OCI-LY3 (cell line): Measurements from ENCODE around the gene SH3PXD2A.

Source experiments
- H2AFZ ChIP-seq: fragments of 200-600, 300-600 bp; shearing (Covaris generic); 2 replicates; pipeline ENCODE4 v1.6.0; 2014; ENCODE audit warnings: antibody characterized with exemption, low read depth, low read length
- H3K27ac ChIP-seq: fragments of 200-600, 300-600 bp; sonication (generic); 2 replicates; pipeline ENCODE4 v1.5.1; 2014; ENCODE audit warnings: mild to moderate bottlenecking, low read length, moderate library complexity, mixed read lengths
- H3K27me3 ChIP-seq: fragments of 200-600, 300-600 bp; sonication (generic); 2 replicates; pipeline ENCODE4 v1.6.1; 2014; ENCODE audit warnings: low read depth, low read length, mixed read lengths
- H3K36me3 ChIP-seq: fragments of 200-600, 300-600 bp; sonication (generic); replicated peaks from 2 replicates; pipeline ENCODE3; 2014; ENCODE audit warnings: low read depth, low read length, mixed read lengths
- H3K4me1 ChIP-seq: fragments of 300-600, 200-600 bp; sonication (generic); 2 replicates; pipeline ENCODE4 v1.6.1; 2014; ENCODE audit warnings: low read length, mixed read lengths
- H3K4me2 ChIP-seq: fragments of 200-600, 300-600 bp; sonication (generic); 2 replicates; pipeline ENCODE4 v1.6.1; 2014; ENCODE audit warnings: low read length, mixed read lengths
- H3K4me3 ChIP-seq: fragments of 300-600, 200-600 bp; sonication (generic); 2 replicates; pipeline ENCODE4 v1.5.1; 2014; ENCODE audit warnings: antibody characterized with exemption, mild to moderate bottlenecking, low read length, moderate library complexity
- H3K79me2 ChIP-seq: fragments of 300-600, 200-600 bp; shearing (Covaris generic); 2 replicates; pipeline ENCODE4 v1.6.1; 2014; ENCODE audit warnings: mild to moderate bottlenecking, low read length, mixed read lengths
- H3K9ac ChIP-seq: fragments of 300-600, 200-600 bp; shearing (Covaris generic); 2 replicates; pipeline ENCODE4 v1.6.0; 2014; ENCODE audit warnings: mild to moderate bottlenecking, low read length, moderate library complexity
- H3K9me3 ChIP-seq: fragments of 200-600, 300-600 bp; shearing (Covaris generic); 2 replicates; pipeline ENCODE4 v1.6.1; 2014; ENCODE audit warnings: low read length, mixed read lengths; ENCODE audit not compliant: insufficient read depth
- H4K20me1 ChIP-seq: fragments of 200-600, 300-600 bp; sonication (generic); 2 replicates; pipeline ENCODE4 v1.6.1; 2016; ENCODE audit warnings: low read length, mixed read lengths; ENCODE audit not compliant: insufficient read depth
- EZH2phosphoT487 ChIP-seq: fragments of 200-600 bp; shearing (Covaris generic); IDR thresholded peaks from 2 replicates; pipeline ENCODE4 v1.6.1; 2018; ENCODE audit warnings: antibody characterized with exemption, mixed run types, low read depth
- TF ChIP-seq, protein P1 (sequence below): fragments of 200-600, 300-600 bp; sonication (generic); IDR thresholded peaks from 2 replicates; pipeline ENCODE4 v1.5.1; 2014; ENCODE audit warnings: antibody characterized with exemption, low read length, low read depth

Gene SH3PXD2A

DNA sequence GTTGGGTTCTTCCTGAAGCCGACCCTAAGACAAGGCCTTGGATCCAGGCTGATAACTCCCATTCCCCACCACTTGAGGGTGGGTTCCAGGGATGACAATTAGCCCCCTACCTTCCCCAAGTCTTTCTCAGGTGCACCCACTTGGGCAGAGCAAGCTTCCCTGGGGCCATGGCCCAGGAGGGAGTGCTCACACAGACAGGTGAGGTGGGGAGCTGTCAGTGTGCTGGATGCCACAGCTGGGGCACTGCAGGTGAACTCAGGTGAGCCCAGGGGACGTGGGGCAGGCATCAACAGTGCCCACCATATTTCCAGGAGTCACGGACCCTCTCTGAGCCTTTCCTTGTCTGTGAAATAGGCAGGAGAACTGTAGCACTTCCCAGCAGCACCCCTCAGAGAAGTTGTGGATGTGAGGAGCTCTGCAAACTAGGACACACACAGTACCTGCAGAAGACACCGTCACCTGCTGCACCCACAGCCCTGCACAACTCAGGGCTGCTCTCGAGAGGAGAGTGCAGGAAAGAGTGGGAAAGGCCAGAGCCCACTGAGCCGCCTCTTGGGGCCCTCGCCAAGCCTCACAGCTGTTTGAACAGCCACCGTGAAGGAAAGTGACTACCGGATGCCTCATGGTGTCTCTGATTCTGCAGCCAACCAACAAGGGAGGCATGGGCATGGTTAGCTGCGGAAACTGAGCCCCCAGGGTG lies 17.9 kb downstream of the SH3PXD2A start:
- no peaks in the 10 kb centered on the region for H3K4me1 ChIP-seq
- H3K4me2 ChIP-seq = no peak overlapping the region
- no peaks in the 10 kb centered on the region for H3K79me2 ChIP-seq

DNA sequence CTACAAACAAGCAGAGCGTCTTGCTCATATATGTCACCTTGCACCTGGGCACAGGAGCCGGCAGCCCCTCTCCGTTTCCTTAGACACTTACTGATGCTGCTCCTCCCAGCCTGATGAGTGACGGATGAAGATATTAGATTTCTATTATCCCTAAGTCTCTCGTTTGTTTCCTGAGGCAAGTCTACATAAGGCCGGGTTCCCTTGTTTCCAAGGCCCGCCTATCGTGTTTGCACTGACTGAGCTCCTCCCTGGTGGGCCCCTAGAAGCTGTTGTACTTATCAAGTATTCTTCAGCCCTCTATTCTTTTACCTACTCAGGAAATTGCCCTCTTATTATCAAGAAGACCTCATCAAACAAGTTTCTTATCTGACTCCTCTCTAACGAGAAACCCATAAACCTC lies 18.5 kb downstream of the SH3PXD2A start:
- no peaks in the 10 kb centered on the region for H3K79me2 ChIP-seq
- TF ChIP-seq, protein P1, sequence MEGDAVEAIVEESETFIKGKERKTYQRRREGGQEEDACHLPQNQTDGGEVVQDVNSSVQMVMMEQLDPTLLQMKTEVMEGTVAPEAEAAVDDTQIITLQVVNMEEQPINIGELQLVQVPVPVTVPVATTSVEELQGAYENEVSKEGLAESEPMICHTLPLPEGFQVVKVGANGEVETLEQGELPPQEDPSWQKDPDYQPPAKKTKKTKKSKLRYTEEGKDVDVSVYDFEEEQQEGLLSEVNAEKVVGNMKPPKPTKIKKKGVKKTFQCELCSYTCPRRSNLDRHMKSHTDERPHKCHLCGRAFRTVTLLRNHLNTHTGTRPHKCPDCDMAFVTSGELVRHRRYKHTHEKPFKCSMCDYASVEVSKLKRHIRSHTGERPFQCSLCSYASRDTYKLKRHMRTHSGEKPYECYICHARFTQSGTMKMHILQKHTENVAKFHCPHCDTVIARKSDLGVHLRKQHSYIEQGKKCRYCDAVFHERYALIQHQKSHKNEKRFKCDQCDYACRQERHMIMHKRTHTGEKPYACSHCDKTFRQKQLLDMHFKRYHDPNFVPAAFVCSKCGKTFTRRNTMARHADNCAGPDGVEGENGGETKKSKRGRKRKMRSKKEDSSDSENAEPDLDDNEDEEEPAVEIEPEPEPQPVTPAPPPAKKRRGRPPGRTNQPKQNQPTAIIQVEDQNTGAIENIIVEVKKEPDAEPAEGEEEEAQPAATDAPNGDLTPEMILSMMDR = no peak
- TF ChIP-seq EZH2phosphoT487 = no peak

More for the DNA sequence above, 17.9 kb downstream of the SH3PXD2A start:
- Histone ChIP-seq H3K27me3 (no peaks in the 10 kb centered on the region), H3K36me3 (no peaks in the 10 kb centered on the region), H2AFZ (no peak overlapping the region), H3K9ac (no peak overlapping the region), H4K20me1 (no peaks in the 10 kb centered on the region), H3K27ac (no peak overlapping the region), H3K4me3 (no peak overlapping the region), H3K9me3 (no peaks in the 10 kb centered on the region)
- TF ChIP-seq, protein P1 = no peak
- no peak for TF ChIP-seq EZH2phosphoT487

DNA sequence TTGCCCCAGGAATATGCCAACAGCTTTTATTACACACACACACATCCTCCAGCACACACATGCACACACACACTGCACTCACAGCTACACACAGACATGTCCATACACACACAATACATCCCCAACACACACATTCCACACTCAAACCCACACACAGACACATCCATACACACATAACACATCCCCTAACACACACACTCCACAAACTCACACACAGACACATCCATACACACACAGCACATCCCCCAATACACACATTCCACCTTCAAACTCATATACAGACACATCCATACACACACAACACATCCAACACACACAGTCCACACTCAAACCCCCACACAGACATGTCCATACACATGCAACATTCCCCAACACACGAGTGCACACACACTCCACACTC lies 19.1 kb downstream of the SH3PXD2A start:
- H3K9ac ChIP-seq = no peak overlapping the region
- no peak overlapping the region for H3K27ac ChIP-seq
- H2AFZ ChIP-seq = no peak overlapping the region
- H3K9me3 ChIP-seq = no peaks in the 10 kb centered on the region
- H3K4me3 ChIP-seq = no peak overlapping the region
- no peaks in the 10 kb centered on the region for H3K27me3 ChIP-seq
- H3K79me2 ChIP-seq = no peaks in the 10 kb centered on the region
- H3K4me2 ChIP-seq = no peak overlapping the region
- no peaks in the 10 kb centered on the region for H3K36me3 ChIP-seq
- no peak for TF ChIP-seq EZH2phosphoT487
- TF ChIP-seq, protein P1 = no peak
- H3K4me1 ChIP-seq = no peaks in the 10 kb centered on the region
- no peaks in the 10 kb centered on the region for H4K20me1 ChIP-seq

More for the DNA sequence above, 18.5 kb downstream of the SH3PXD2A start:
- Histone ChIP-seq H3K9me3 (no peaks in the 10 kb centered on the region), H4K20me1 (no peaks in the 10 kb centered on the region), H2AFZ (no peak overlapping the region), H3K4me3 (no peak overlapping the region), H3K36me3 (no peaks in the 10 kb centered on the region), H3K4me1 (no peaks in the 10 kb centered on the region), H3K9ac (no peak overlapping the region), H3K27ac (no peak overlapping the region), H3K27me3 (no peaks in the 10 kb centered on the region), H3K4me2 (no peak overlapping the region)

- no peaks in the 10 kb centered on the region for H3K79me2 ChIP-seq
- H4K20me1 ChIP-seq = no peaks in the 10 kb centered on the region
- no peak overlapping the region for H3K27ac ChIP-seq
- TF ChIP-seq, protein P1 = no peak
- no peak for TF ChIP-seq EZH2phosphoT487
- H3K36me3 ChIP-seq = no peaks in the 10 kb centered on the region
- H3K4me3 ChIP-seq = no peak overlapping the region
- no peak overlapping the region for H2AFZ ChIP-seq
- H3K4me1 ChIP-seq = no peaks in the 10 kb centered on the region
- no peak overlapping the region for H3K4me2 ChIP-seq
- H3K9ac ChIP-seq = no peak overlapping the region
- H3K27me3 ChIP-seq = no peaks in the 10 kb centered on the region
- H3K9me3 ChIP-seq = no peaks in the 10 kb centered on the region
Measured at GRCh38 chr10:103835096-103836050, 20.0 kb downstream of the SH3PXD2A start.
